MCF 10A (cell line): ENCODE results near the gene POLH. TPM values are rescaled to one million over a fixed set of nuclear protein-coding genes. Genes with fewer than 3 reads are reported as not detected.
"Not testable (repeated sequence)": the region's sequence is repeated elsewhere in the genome, so short reads cannot be mapped to it uniquely, and the experiment has no call there.

ENCODE experiments used
- BruUV-seq: library from RNA; stranded (reverse); fragments of 400-500 nt; replicated peaks from 2 replicates; lab custom pipeline; 2021; lab: Mats Ljungman, UMichigan
- CTCF ChIA-PET: fragments of 300-600 bp; sonication (Branson Sonifier 250); formaldehyde crosslinking; extraction: SDS; loops from one replicate; lab custom pipeline; 2021; ENCODE audit warnings: antibody characterized with exemption, inconsistent platforms; lab: Yijun Ruan, JAX
- POLR2A ChIA-PET: fragments of 300-600, 350-650 bp; sonication (Branson Sonifier 250); formaldehyde crosslinking; extraction: SDS; loops from one replicate; lab custom pipeline; 2020; ENCODE audit warnings: antibody characterized with exemption, inconsistent platforms; lab: Yijun Ruan, JAX
- DNase-seq: peaks from one replicate; pipeline ENCODE4 v3.0.0-alpha.2; 2018; ENCODE audit not compliant: unreplicated experiment
- H3K27ac Mint-ChIP-seq: one replicate; pipeline ENCODE4 v1.8.0; 2022; ENCODE audit warnings: mild to moderate bottlenecking, low read depth, mixed read lengths; ENCODE audit not compliant: unreplicated experiment
- H3K27me3 Mint-ChIP-seq: one replicate; pipeline ENCODE4 v1.8.0; 2022; ENCODE audit warnings: mixed read lengths; ENCODE audit not compliant: insufficient read depth, unreplicated experiment
- H3K36me3 Mint-ChIP-seq: one replicate; pipeline ENCODE4 v1.8.0; 2022; ENCODE audit warnings: mild to moderate bottlenecking, moderate library complexity, mixed read lengths; ENCODE audit not compliant: insufficient read depth, unreplicated experiment
- H3K4me1 Mint-ChIP-seq: one replicate; pipeline ENCODE4 v1.8.0; 2022; ENCODE audit warnings: mixed read lengths; ENCODE audit not compliant: insufficient read depth, unreplicated experiment
- H3K4me3 Mint-ChIP-seq: one replicate; pipeline ENCODE4 v1.8.0; 2022; ENCODE audit warnings: mild to moderate bottlenecking, moderate library complexity, mixed read lengths; ENCODE audit not compliant: unreplicated experiment
- H3K9me3 Mint-ChIP-seq: one replicate; pipeline ENCODE4 v1.8.0; 2022; ENCODE audit warnings: mixed read lengths; ENCODE audit not compliant: unreplicated experiment
- intact Hi-C: fragments of 100-400 bp; cut with micrococcal nuclease; formaldehyde crosslinking; loops from 2 replicates; pipeline ENCODE4 v1.14.1; 2022
- total RNA-seq: library from RNA; stranded (reverse); gene quantifications from 2 replicates; pipeline ENCODE4 v1.2.3, GENCODE V29; 2022
- TF ChIP-seq, protein P1 (sequence below): fragments of 200-600 bp; IDR thresholded peaks from one replicate; pipeline ENCODE4 v1.8.0; 2022; ENCODE audit warnings: antibody characterized with exemption, mild to moderate bottlenecking; ENCODE audit not compliant: unreplicated experiment

POLH gene
- total RNA-seq, 1 experiment from 2014 or later, result 36.7 TPM

DNA sequence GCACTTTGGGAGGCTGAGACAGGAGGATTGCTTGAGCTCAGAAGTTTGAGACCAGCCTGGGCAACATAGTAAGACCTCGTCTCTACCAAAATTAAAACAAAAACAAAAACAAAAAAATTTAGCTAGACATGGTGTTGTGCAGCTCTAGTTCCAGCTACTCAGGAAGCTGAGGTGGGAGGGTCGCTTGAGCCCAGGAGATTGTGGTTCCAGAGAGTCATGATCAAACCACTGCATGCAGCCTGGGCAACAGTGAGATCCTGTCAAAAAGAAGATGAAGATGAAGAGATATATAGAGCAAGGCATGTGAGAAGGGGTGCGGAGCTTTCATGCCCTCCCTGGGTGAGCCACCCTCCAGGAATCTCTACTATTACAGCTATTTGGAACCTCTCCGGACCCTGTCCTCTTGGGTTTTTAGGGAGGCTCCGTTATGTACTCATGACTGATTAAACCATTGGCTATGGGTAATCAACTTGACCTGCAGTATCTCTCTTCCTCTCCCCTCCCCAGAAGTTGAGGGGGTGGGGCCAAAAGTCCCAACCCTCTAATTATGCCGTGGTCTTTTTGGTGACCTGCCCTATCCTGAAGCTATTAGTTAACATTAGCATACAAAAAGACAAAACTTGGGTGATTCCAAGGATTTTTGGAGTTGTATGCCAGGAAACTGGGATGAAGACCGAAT, 9.0 kb downstream of the POLH start:
- CTCF ChIA-PET, result interaction anchor here (0.6 to 1.5 kb wide), 4 partner anchors 12 to 185 kb away, joined by 3 to 4 read pairs (median 4); partner anchors contain the start of gene VEGFA
- no TSS peak for BruUV-seq
- Mint-ChIP-seq H3K27me3 (no peaks in the 10 kb centered on the region), H3K4me1 (no peaks in the 10 kb centered on the region), H3K9me3 (no peaks in the 10 kb centered on the region), H3K27ac (no peak overlapping the region), H3K36me3 (peaks cover 72% of the 10 kb centered on the region), H3K4me3 (no peak overlapping the region)
- POLR2A ChIA-PET, result interaction anchor here (0.5 to 1.3 kb wide), 5 partner anchors 10 to 61 kb away, joined by 3 to 9 read pairs (median 3); partner anchors contain the start of genes POLH and XPO5
- intact Hi-C loops, result no loop called here
- no peak for DNase-seq
- TF ChIP-seq, protein P1, sequence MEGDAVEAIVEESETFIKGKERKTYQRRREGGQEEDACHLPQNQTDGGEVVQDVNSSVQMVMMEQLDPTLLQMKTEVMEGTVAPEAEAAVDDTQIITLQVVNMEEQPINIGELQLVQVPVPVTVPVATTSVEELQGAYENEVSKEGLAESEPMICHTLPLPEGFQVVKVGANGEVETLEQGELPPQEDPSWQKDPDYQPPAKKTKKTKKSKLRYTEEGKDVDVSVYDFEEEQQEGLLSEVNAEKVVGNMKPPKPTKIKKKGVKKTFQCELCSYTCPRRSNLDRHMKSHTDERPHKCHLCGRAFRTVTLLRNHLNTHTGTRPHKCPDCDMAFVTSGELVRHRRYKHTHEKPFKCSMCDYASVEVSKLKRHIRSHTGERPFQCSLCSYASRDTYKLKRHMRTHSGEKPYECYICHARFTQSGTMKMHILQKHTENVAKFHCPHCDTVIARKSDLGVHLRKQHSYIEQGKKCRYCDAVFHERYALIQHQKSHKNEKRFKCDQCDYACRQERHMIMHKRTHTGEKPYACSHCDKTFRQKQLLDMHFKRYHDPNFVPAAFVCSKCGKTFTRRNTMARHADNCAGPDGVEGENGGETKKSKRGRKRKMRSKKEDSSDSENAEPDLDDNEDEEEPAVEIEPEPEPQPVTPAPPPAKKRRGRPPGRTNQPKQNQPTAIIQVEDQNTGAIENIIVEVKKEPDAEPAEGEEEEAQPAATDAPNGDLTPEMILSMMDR, result no peak

DNA sequence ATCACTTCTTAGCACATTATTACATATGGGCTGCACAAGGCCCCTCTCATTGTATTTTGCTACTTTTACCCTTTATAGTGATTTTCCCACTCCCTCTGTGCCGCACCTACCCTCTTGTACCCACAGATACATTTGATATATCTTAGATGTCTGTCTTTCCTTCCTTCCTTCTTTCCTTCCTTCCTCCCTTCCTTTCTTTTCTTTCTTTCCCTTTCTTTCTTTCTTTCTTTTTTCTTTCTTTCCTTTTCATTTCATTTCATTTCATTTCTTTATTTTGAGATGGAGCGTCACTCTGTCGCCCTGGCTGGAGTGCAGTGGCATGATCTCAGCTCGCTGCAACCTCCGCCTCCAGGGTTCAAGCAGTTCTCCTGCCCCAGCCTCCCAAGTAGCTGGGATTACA, 12.2 kb downstream of the POLH start:
- Mint-ChIP-seq H3K27me3 (no peaks in the 10 kb centered on the region), H3K36me3 (peaks cover 91% of the 10 kb centered on the region), H3K9me3 (no peaks in the 10 kb centered on the region), H3K27ac (no peak overlapping the region), H3K4me3 (no peak overlapping the region), H3K4me1 (no peaks in the 10 kb centered on the region)
- intact Hi-C loops, result no loop called here
- no TSS peak for BruUV-seq
- TF ChIP-seq, protein P1, result no peak
- ChIA-PET POLR2A (interaction anchor here (1.2 kb wide), 1 partner anchor 13 kb away, joined by 3 read pairs; no protein-coding TSS in a partner anchor), CTCF (interaction anchor here (0.9 kb wide), 1 partner anchor 20 kb away, joined by 6 read pairs; no protein-coding TSS in a partner anchor)
- DNase-seq, result no peak

DNA sequence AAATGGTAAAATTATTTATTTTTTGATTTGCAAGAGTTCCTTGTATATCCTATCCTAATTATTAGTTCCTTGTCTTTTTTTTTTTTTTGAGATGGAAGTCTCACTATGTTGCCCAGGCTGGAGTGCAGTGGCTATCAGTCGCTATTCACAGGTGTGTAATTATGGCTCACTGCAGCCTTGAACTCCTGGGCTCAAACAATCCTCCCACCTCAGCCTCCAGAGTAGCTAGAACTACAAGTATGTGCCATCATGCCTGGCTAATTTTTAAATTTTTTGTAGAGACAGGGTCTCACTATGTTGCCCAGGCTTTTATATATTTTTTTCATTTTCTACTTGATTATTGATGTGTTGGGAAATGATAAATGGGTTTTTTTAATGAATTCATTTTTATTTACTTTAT, 13.6 kb downstream of the POLH start:
- ChIA-PET CTCF (interaction anchor here (0.7 kb wide), 2 partner anchors 27 to 446 kb away, joined by 3 read pairs; no protein-coding TSS in a partner anchor), POLR2A (interaction anchor here (0.6 to 2.2 kb wide), 3 partner anchors 14 to 836 kb away, joined by 3 to 7 read pairs (median 3); partner anchors contain the start of genes MRPS18A, POLH and XPO5)
- DNase-seq, H3K27ac Mint-ChIP-seq, H3K27me3 Mint-ChIP-seq, H3K9me3 Mint-ChIP-seq, intact Hi-C loops, H3K4me1 Mint-ChIP-seq, H3K4me3 Mint-ChIP-seq, BruUV-seq: not testable (repeated sequence)
- H3K36me3 Mint-ChIP-seq, result peaks cover 83% of the 10 kb centered on the region

DNA sequence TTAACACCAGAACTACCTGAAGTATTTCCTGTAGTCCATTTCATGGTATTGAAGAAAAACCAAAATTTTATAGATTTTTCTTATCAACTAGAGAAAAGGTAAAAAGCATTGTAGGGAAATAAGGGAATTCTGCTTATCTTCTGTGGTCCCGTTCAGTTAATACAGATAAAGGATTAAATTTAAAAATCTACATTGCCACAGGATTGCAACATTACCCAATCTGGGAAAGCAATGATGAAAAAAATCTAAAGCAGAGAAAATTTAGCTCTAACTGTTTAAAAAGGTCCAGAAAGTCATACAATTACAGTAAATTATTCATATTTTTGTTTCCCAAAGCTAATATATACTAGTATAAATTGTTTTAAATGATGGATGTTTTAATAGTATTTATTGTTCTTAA, 18.0 kb downstream of the POLH start:
- ChIA-PET POLR2A (interaction anchor here (0.6 to 1.5 kb wide), 6 partner anchors 9 to 510 kb away, joined by 3 to 4 read pairs (median 3); partner anchors contain the start of gene GTPBP2), CTCF (interaction anchor here (0.6 to 6.7 kb wide), 2 partner anchors 14 to 15 kb away, joined by 3 to 37 read pairs; no protein-coding TSS in a partner anchor)
- Mint-ChIP-seq H3K36me3 (peaks cover 80% of the 10 kb centered on the region), H3K27me3 (no peaks in the 10 kb centered on the region), H3K27ac (no peak overlapping the region), H3K4me1 (no peaks in the 10 kb centered on the region), H3K9me3 (no peaks in the 10 kb centered on the region), H3K4me3 (no peak overlapping the region)
- TF ChIP-seq, protein P1, result no peak
- intact Hi-C loops, result no loop called here
- no peak for DNase-seq
- no TSS peak for BruUV-seq
